ENCODE results near the gene NAA11. TPM values are rescaled to one million over a fixed set of nuclear protein-coding genes. Genes with fewer than 3 reads are reported as not detected.
"Not testable (repeated sequence)": the region's sequence is repeated elsewhere in the genome, so short reads cannot be mapped to it uniquely, and the experiment has no call there.

NAA11 gene
- total RNA-seq, 2 experiments from 2014 or later, result not detected

DNA sequence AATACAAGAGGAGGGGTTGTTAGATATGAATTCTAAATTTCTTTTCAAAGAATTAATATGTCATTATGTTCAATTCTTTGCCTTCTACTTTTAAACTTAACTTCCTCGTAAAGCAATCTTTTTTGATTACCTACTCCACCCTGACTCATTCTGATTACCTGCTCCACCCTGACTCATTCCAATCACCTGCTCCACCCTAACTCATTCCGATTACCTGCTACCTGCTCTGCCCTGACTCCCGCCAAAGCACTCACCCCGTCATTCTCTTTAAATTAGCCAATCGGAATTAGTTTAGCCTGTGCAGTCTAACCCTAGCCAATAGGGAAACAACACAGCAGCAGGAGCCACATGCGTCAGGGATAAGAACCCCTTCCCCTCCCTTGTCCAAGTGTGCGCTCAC, 48.4 kb downstream of the NAA11 start:
- H3K4me1 Mint-ChIP-seq (ENCODE audit: low read depth); H3K27ac Mint-ChIP-seq; H3K36me3 Mint-ChIP-seq (ENCODE audit: low read depth); H3K27me3 Mint-ChIP-seq (ENCODE audit: low read depth); H3K4me3 Mint-ChIP-seq; H3K9me3 Mint-ChIP-seq; intact Hi-C loops (cut with micrococcal nuclease); DNase-seq: not testable (repeated sequence)
- CTCF ChIA-PET, result interaction anchor here (0.7 kb wide), 1 partner anchor 40 kb away, joined by 3 read pairs; no protein-coding TSS in a partner anchor

GRCh38 chr4:79273915-79274314, 51.9 kb downstream of the NAA11 start:
- Mint-ChIP-seq H3K36me3 (ENCODE audit: low read depth) (no peaks in the 10 kb centered on the region), H3K4me1 (ENCODE audit: low read depth) (no peaks in the 10 kb centered on the region), H3K27me3 (ENCODE audit: low read depth) (no peaks in the 10 kb centered on the region), H3K9me3 (no peaks in the 10 kb centered on the region), H3K27ac (no peak overlapping the region), H3K4me3 (no peak overlapping the region)
- CTCF ChIA-PET, result interaction anchor here (0.6 kb wide), 1 partner anchor 41 kb away, joined by 3 read pairs; no protein-coding TSS in a partner anchor
- no peak for DNase-seq
- intact Hi-C loops (cut with micrococcal nuclease), result no loop called here

- Mint-ChIP-seq H3K36me3 (ENCODE audit: low read depth) (no peaks in the 10 kb centered on the region), H3K4me3 (no peak overlapping the region), H3K9me3 (no peaks in the 10 kb centered on the region), H3K27me3 (ENCODE audit: low read depth) (no peaks in the 10 kb centered on the region), H3K4me1 (ENCODE audit: low read depth) (no peaks in the 10 kb centered on the region), H3K27ac (no peak overlapping the region)
- CTCF ChIA-PET, result no interaction called here
- intact Hi-C loops (cut with micrococcal nuclease), result no loop called here
- DNase-seq, result no peak
Measured at GRCh38 chr4:79272761-79273160, 53.1 kb downstream of the NAA11 start.

- CTCF ChIA-PET, result no interaction called here
- Mint-ChIP-seq H3K4me3 (no peak overlapping the region), H3K9me3 (no peaks in the 10 kb centered on the region), H3K36me3 (ENCODE audit: low read depth) (no peaks in the 10 kb centered on the region), H3K27me3 (ENCODE audit: low read depth) (no peaks in the 10 kb centered on the region), H3K27ac (no peak overlapping the region), H3K4me1 (ENCODE audit: low read depth) (no peaks in the 10 kb centered on the region)
- intact Hi-C loops (cut with micrococcal nuclease), result no loop called here
- DNase-seq, result no peak
Measured at GRCh38 chr4:79272126-79272525, 53.7 kb downstream of the NAA11 start.

GRCh38 chr4:79267671-79268070, 58.2 kb downstream of the NAA11 start:
- H3K4me1 Mint-ChIP-seq (ENCODE audit: low read depth), result no peaks in the 10 kb centered on the region
- no peak overlapping the region for H3K4me3 Mint-ChIP-seq
- no peaks in the 10 kb centered on the region for H3K9me3 Mint-ChIP-seq
- DNase-seq, result no peak
- no peaks in the 10 kb centered on the region for H3K36me3 Mint-ChIP-seq (ENCODE audit: low read depth)
- intact Hi-C loops (cut with micrococcal nuclease), result no loop called here
- no peaks in the 10 kb centered on the region for H3K27me3 Mint-ChIP-seq (ENCODE audit: low read depth)
- H3K27ac Mint-ChIP-seq, result no peak overlapping the region
- CTCF ChIA-PET, result no interaction called here

Other genes starting within 250 kb of the NAA11 start
- not detected for gene GK2, start 82.2 kb upstream of the NAA11 start, total RNA-seq

Data from activated naive CD4-positive, alpha-beta T cell treated with anti-CD3 and anti-CD28 coated beads for 36 hours (primary cell).